Neutrophil (primary cell): ENCODE measurements around the gene YIPF2.
"Not testable (repeated sequence)": the region's sequence is repeated elsewhere in the genome, so short reads cannot be mapped to it uniquely, and the experiment has no call there.

Source experiments
- H3K27ac ChIP-seq: fragments of 200-600 bp; sonication (generic); 2 replicates; pipeline ENCODE4 v1.5.1; 2016; ENCODE audit warnings: mild to moderate bottlenecking, moderate library complexity
- H3K27me3 ChIP-seq: fragments of 200-600 bp; sonication (generic); 2 replicates; pipeline ENCODE4 v1.6.0; 2016; ENCODE audit warnings: mild to moderate bottlenecking
- H3K36me3 ChIP-seq: fragments of 200-600 bp; sonication (generic); 2 replicates; pipeline ENCODE4 v1.5.1; 2017
- H3K4me1 ChIP-seq, 2 experiments: fragments of 200-600 bp in 1 of 2; sonication (generic) in 1 of 2; 1 replicate in 1 of 2; 2 replicates in 1 of 2; pipeline versions ENCODE4 v1.5.1 to v1.6.1; 2013 to 2016; ENCODE audit warnings: low read depth in 1 of 2, low read length in 1 of 2, mild to moderate bottlenecking in 1 of 2, moderate library complexity in 1 of 2; ENCODE audit not compliant: control insufficient read depth in 1 of 2, insufficient read depth in 1 of 2
- H3K4me3 ChIP-seq, 2 experiments: fragments of 200-600 bp in 1 of 2; sonication (generic) in 1 of 2; 1 replicate in 1 of 2; 2 replicates in 1 of 2; pipeline ENCODE4 v1.5.1; 2013 to 2016; ENCODE audit warnings: low read depth in 1 of 2, low read length in 1 of 2, mild to moderate bottlenecking in 1 of 2, moderate library complexity in 1 of 2
- H3K9me3 ChIP-seq: fragments of 200-600 bp; sonication (generic); 2 replicates; pipeline ENCODE4 v1.5.1; 2016
- TF ChIP-seq, protein P1 (sequence below): fragments of 200-600 bp; sonication (generic); IDR thresholded peaks from 2 replicates; pipeline ENCODE4 v1.5.1; 2016; ENCODE audit warnings: antibody characterized with exemption

YIPF2 gene

DNA sequence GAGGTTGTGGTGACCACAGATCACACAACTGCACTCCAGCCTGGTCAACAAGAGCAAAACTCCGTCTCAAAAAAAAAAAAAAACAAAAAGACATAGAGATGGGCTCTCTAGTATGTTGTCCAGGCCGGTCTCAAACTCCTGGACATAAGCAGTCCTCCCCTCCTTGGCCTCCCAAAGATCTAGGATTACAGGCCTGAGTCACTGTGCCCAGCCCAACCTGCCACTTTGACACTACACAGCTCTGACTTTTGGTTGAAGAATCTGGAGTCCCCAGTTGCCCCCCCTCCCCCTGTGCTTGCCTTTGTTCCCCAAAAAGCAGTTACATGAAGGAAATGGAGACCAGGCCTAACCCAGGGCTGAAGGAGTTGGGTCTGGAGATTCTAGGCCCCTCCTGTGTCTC, 44.2 kb downstream of the YIPF2 start:
- Histone ChIP-seq H3K4me1 (no peaks in the 10 kb centered on the region), H3K27me3 (no peaks in the 10 kb centered on the region), H3K9me3 (no peaks in the 10 kb centered on the region), H3K4me3 (no peak overlapping the region), H3K36me3 (no peaks in the 10 kb centered on the region), H3K27ac (no peak overlapping the region)
- TF ChIP-seq, protein P1, sequence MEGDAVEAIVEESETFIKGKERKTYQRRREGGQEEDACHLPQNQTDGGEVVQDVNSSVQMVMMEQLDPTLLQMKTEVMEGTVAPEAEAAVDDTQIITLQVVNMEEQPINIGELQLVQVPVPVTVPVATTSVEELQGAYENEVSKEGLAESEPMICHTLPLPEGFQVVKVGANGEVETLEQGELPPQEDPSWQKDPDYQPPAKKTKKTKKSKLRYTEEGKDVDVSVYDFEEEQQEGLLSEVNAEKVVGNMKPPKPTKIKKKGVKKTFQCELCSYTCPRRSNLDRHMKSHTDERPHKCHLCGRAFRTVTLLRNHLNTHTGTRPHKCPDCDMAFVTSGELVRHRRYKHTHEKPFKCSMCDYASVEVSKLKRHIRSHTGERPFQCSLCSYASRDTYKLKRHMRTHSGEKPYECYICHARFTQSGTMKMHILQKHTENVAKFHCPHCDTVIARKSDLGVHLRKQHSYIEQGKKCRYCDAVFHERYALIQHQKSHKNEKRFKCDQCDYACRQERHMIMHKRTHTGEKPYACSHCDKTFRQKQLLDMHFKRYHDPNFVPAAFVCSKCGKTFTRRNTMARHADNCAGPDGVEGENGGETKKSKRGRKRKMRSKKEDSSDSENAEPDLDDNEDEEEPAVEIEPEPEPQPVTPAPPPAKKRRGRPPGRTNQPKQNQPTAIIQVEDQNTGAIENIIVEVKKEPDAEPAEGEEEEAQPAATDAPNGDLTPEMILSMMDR, result no peak

DNA sequence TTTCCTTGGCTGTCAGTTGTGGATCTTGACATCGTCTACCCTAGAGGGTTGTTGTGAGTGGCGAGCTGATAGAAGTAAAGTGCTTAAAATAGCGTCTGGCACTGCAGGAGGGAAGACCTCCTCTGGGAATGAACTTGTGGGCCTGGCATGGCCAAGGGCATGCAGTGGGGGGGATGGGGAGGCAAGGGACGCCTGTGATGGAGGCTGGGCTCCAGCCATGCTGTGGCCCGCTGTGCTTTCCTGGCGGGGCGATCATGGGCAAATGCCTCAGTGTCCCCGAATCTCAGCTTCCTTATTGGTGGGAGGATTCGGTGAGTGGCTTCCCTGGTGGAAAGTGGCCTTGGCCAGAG, 46.4 kb downstream of the YIPF2 start:
- H3K9me3 ChIP-seq, result no peaks in the 10 kb centered on the region
- peaks cover 0 to 4% of the 10 kb centered on the region in 2 experiments for H3K4me1 ChIP-seq
- no peak overlapping the region for H3K4me3 ChIP-seq
- TF ChIP-seq, protein P1, result no peak
- no peaks in the 10 kb centered on the region for H3K27me3 ChIP-seq
- no peaks in the 10 kb centered on the region for H3K36me3 ChIP-seq
- H3K27ac ChIP-seq, result no peak overlapping the region

DNA sequence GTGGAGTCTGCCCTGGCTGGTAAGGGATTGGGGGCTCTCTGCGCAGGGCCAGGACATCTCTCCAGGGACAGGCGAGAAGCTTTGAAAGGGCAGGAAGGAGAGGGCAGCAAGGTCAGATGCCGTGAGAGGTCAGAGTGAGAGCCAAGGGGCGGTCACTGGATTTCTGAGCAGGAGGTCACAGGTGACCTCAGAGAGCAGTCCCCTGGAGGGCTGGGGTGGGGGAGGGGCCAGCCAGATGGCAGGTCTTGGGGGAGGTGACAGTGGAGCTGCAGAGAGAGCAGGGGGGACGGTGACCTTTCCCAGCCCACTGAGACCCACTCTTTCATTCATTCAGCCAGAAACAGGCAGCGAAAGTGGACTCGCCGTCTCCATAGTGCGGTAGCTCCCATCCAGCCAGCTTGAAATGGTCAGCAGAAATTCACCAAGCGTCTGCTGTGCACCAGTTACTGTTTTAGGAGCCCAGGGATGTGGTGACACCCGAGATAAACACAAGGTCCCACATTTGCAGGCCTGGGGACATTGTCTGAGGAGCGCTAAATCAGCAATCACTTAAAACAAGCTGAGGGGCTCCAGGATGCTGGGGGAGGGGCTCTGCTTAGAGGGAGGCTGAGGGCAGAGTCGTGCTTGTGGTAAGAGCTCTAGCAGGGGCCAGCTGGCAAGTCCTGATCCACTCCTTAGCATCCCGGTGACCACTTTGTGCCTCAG, 46.9 kb downstream of the YIPF2 start:
- H3K27me3 ChIP-seq, result no peaks in the 10 kb centered on the region
- no peaks in the 10 kb centered on the region for H3K9me3 ChIP-seq
- H3K36me3 ChIP-seq, result peaks cover under 1% of the 10 kb centered on the region
- H3K27ac ChIP-seq, result no peak overlapping the region
- no peak overlapping the region for H3K4me3 ChIP-seq
- H3K4me1 ChIP-seq, result peaks cover 0 to 4% of the 10 kb centered on the region in 2 experiments
- TF ChIP-seq, protein P1, result no peak

DNA sequence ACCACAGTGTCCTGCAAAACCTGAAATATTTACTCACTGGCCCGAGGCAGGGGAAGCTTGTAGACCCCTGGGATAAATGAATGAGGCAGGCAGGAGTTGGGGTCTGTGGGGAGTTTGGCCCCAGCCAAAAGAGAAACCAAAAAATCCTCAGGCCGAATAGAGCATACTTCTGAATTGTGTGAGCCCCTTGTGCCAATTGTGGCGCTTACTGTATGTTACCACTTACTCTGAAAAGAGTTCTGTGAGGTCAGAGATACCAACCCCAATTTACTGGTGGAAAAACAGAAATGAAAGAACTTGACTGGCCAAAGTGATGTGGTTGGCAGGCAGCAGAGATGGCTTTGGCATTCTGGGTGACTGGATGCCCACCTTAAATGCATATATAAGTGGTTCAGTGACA, 50.2 kb downstream of the YIPF2 start:
- Histone ChIP-seq H3K4me3 (no peak overlapping the region), H3K27me3 (peaks cover 5% of the 10 kb centered on the region), H3K9me3 (no peaks in the 10 kb centered on the region), H3K4me1 (peaks cover 0 to 4% of the 10 kb centered on the region in 2 experiments), H3K36me3 (peaks cover 3% of the 10 kb centered on the region), H3K27ac (no peak overlapping the region)
- TF ChIP-seq, protein P1, result no peak

DNA sequence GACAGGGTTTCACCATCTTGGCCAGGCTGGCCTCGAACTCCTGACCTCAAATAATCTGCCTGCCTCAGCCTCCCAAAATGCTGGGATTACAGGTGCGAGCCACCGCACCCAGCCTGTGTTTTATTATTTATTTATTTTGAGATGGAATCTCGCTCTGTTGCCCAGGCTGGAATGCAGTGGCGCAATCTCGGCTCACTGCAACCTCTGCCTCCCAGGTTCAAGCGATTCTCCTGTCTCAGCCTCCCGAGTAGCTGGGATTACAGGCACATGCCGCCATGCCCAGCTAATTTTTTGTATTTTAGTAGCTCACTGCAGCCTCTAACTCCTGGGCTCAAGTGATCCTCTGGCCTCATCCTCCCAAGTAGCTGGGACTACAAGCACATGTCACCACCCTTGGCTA, 50.8 kb downstream of the YIPF2 start:
- not testable (repeated sequence) for H3K27ac ChIP-seq, H3K4me3 ChIP-seq, H3K36me3 ChIP-seq, H3K9me3 ChIP-seq, H3K4me1 ChIP-seq
- H3K27me3 ChIP-seq, result peaks cover 12% of the 10 kb centered on the region

DNA sequence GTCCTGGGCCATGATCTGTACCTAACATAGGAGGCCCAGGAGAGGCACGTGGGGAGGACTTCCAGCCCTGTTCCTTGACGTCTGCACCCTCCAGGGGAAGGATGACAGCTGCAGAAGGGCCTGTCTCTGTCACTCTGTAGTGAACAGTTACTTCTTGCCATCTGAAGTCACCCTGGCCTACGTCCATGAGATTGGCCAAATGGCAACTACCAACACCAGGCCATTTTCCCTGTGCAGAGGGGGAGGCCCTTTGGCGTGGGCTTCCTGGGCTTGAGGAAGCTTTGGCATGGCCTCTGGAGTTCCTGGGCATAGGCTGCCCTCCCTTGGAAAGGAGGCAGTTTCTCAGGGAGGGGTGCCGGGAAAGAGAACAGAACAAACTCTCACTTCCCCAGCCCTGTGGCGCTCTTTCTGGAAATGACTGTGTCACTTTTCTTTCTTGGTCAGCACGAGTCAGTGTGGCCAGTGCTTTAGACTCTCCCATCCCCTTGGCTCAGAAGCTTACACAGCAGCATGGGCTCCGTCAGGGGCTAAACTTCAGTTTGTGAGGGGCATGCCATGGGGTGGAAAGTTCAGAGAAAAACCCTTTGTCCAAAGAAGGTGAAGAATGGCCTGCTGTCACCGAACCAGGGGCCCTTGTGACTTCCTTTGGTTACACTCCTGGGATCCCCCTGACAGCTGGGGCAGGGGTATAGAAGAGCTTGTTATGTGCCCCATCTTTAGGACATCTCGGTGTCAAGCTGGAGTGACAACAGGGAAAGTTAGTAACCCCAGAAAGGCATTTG, 51.8 kb downstream of the YIPF2 start:
- TF ChIP-seq, protein P1, result no peak
- Histone ChIP-seq H3K27me3 (peaks cover 21% of the 10 kb centered on the region), H3K9me3 (no peaks in the 10 kb centered on the region), H3K36me3 (peaks cover 3% of the 10 kb centered on the region), H3K27ac (no peak overlapping the region), H3K4me3 (no peak overlapping the region), H3K4me1 (peaks cover 12 to 15% of the 10 kb centered on the region in 2 experiments)
